ENCODE measurements around the gene SEC24C. TPM values are rescaled to one million over a fixed set of nuclear protein-coding genes. Genes with fewer than 3 reads are reported as not detected.
A peak's percentile ranks its signal among the peaks of the same experiment; 100 is the strongest.
"Not testable (repeated sequence)": the region's sequence is repeated elsewhere in the genome, so short reads cannot be mapped to it uniquely, and the experiment has no call there.

Gene SEC24C
- total RNA-seq, 6 experiments from 2014 or later: 39.4 to 43.4 (median 41.0) TPM

GRCh38 chr10:73723516-73723915, 20.7 kb upstream of the SEC24C start:
- Histone ChIP-seq H3K27me3 (no peaks in the 10 kb centered on the region), H3K36me3 (peaks cover 0 to 87% (median 8%) of the 10 kb centered on the region in 4 donors), H3K4me1 (no peaks in the 10 kb centered on the region), H3K4me3 (no peak overlapping the region), H3K9me3 (no peaks in the 10 kb centered on the region), H3K27ac (no peak overlapping the region)
- ATAC-seq (no peak), DNase-seq (no peak)
- WGBS (ENCODE audit: insufficient coverage, low coverage, low lambda C conversion rate, missing lambda C conversion rate): 76% methylated on average over 3 of the region's 4 CpGs
- TF ChIP-seq, protein P1, sequence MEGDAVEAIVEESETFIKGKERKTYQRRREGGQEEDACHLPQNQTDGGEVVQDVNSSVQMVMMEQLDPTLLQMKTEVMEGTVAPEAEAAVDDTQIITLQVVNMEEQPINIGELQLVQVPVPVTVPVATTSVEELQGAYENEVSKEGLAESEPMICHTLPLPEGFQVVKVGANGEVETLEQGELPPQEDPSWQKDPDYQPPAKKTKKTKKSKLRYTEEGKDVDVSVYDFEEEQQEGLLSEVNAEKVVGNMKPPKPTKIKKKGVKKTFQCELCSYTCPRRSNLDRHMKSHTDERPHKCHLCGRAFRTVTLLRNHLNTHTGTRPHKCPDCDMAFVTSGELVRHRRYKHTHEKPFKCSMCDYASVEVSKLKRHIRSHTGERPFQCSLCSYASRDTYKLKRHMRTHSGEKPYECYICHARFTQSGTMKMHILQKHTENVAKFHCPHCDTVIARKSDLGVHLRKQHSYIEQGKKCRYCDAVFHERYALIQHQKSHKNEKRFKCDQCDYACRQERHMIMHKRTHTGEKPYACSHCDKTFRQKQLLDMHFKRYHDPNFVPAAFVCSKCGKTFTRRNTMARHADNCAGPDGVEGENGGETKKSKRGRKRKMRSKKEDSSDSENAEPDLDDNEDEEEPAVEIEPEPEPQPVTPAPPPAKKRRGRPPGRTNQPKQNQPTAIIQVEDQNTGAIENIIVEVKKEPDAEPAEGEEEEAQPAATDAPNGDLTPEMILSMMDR (IDR thresholded peaks at IDR 0.05): no peak
- TF ChIP-seq POLR2A (IDR thresholded peaks at IDR 0.05): no peak
- intact Hi-C loops (cut with DNase I): no loop called here

GRCh38 chr10:73729781-73730152, 14.4 kb upstream of the SEC24C start:
- H3K9me3 ChIP-seq; DNase-seq; intact Hi-C loops (cut with DNase I); H3K27me3 ChIP-seq: not testable (repeated sequence)
- peak overlapping the region; percentile 71 to 83 (median 80) for H3K27ac ChIP-seq
- 0% methylated on average over 9 of the region's 9 CpGs for WGBS (ENCODE audit: insufficient coverage, low coverage, low lambda C conversion rate, missing lambda C conversion rate)
- H3K4me3 ChIP-seq: peak overlapping the region; percentile 57 to 97 (median 91)
- H3K36me3 ChIP-seq: peaks cover 0 to 36% (median 7%) of the 10 kb centered on the region in 4 donors
- H3K4me1 ChIP-seq: peaks cover 0 to 16% (median 4%) of the 10 kb centered on the region in 4 donors
- ATAC-seq: peak in 2 of 4 donors; percentile 4 to 31

GRCh38 chr10:73730153-73730906, 13.8 kb upstream of the SEC24C start:
- no peaks in the 10 kb centered on the region for H3K27me3 ChIP-seq
- H3K9me3 ChIP-seq: no peaks in the 10 kb centered on the region
- TF ChIP-seq, protein P1 (IDR thresholded peaks at IDR 0.05): no peak
- TF ChIP-seq POLR2A (IDR thresholded peaks at IDR 0.05): peak; percentile 55
- peak overlapping the region; percentile 71 to 83 (median 80) for H3K27ac ChIP-seq
- ATAC-seq (peak; percentile 93 to 96 (median 95)), DNase-seq (peak; percentile 88 to 92 (median 92))
- H3K4me3 ChIP-seq: peak overlapping the region; percentile 57 to 97 (median 91)
- WGBS (ENCODE audit: insufficient coverage, low coverage, low lambda C conversion rate, missing lambda C conversion rate): under 1% methylated on average over 36 of the region's 58 CpGs
- H3K36me3 ChIP-seq: peaks cover 0 to 31% (median 4%) of the 10 kb centered on the region in 4 donors
- peaks cover 0 to 16% (median 4%) of the 10 kb centered on the region in 4 donors for H3K4me1 ChIP-seq
- intact Hi-C loops (cut with DNase I): no loop called here

DNA sequence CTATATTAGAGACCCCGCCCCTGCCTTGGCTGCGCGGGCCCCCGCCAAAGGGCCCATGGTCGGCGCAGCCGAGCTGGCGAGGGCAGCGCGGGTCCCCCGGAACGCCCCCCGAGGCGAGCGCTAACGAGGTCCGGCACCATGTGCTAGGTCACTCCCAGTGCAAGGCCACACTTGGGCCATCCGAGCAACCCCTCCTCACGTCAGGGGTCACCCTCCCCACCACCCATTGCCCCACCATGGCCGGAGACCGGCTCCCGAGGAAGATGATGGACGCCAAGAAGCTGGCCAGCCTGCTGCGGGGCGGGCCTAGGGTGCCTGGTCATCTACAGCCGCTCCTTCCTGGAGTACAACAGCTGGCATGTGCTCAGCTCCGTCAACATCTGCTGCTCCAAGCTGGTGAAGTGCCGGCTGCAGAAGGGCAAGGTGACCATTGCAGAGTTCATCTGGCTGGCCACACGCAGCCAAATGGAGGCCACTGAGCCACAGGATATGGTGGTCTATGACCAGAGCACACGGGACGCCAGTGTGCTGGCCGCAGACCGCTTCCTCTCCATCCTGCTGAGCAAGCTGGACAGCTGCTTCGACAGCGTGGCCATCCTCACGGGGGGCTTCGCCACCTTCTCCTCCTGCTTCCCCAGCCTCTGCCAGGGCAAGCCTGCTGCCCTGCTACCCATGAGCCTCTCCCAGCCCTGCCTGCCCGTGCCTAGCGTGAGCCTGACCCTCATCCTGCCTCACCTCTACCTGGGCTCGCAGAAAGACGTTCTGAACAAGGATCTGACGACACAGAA, 12.4 kb upstream of the SEC24C start:
- no peak overlapping the region for H3K27ac ChIP-seq
- WGBS (ENCODE audit: insufficient coverage, low coverage, low lambda C conversion rate, missing lambda C conversion rate): 83% methylated on average over 20 of the region's 42 CpGs

More for the DNA sequence above, 12.4 kb upstream of the SEC24C start:
- ATAC-seq: no peak
- Histone ChIP-seq H3K4me1 (peaks cover 0 to 16% (median 4%) of the 10 kb centered on the region in 4 donors), H3K9me3 (no peaks in the 10 kb centered on the region), H3K27me3 (no peaks in the 10 kb centered on the region), H3K36me3 (peaks cover 0 to 16% (median 0%) of the 10 kb centered on the region in 4 donors), H3K4me3 (peak overlapping the region in 1 of 3 donors; percentile 97)
- intact Hi-C loops (cut with DNase I): no loop called here
- TF ChIP-seq, protein P1 (IDR thresholded peaks at IDR 0.05): no peak
- TF ChIP-seq POLR2A (IDR thresholded peaks at IDR 0.05): no peak
- DNase-seq: no peak

All from right lobe of liver (tissue), 6 donors.